Nephron progenitor cell (in vitro differentiated cells): ENCODE data around the gene JMJD1C.

Source experiments
- DNase-seq: peaks from one replicate; pipeline ENCODE4 v3.0.0; 2021
- H3K27ac Mint-ChIP-seq: 2 replicates; pipeline ENCODE4 v1.8.0; 2021; ENCODE audit warnings: mild to moderate bottlenecking, moderate library complexity, mixed read lengths
- H3K27me3 Mint-ChIP-seq: 2 replicates; pipeline ENCODE4 v1.8.0; 2021; ENCODE audit warnings: mild to moderate bottlenecking, low read depth, mixed read lengths; ENCODE audit not compliant: poor library complexity
- H3K36me3 Mint-ChIP-seq: 2 replicates; pipeline ENCODE4 v1.8.0; 2021; ENCODE audit warnings: low read depth, mixed read lengths
- H3K4me1 Mint-ChIP-seq: 2 replicates; pipeline ENCODE4 v1.8.0; 2021; ENCODE audit warnings: mixed read lengths
- H3K4me3 Mint-ChIP-seq: 2 replicates; pipeline ENCODE4 v1.8.0; 2021; ENCODE audit warnings: mild to moderate bottlenecking, moderate library complexity, mixed read lengths
- H3K9me3 Mint-ChIP-seq: 2 replicates; pipeline ENCODE4 v1.8.0; 2021; ENCODE audit warnings: mild to moderate bottlenecking, moderate library complexity, mixed read lengths
- TF ChIP-seq, protein P1 (sequence below): fragments of 200-600 bp; sonication (generic); IDR thresholded peaks from 2 replicates; pipeline ENCODE4 v1.5.0; 2021; ENCODE audit warnings: antibody characterized with exemption

The JMJD1C gene

DNA sequence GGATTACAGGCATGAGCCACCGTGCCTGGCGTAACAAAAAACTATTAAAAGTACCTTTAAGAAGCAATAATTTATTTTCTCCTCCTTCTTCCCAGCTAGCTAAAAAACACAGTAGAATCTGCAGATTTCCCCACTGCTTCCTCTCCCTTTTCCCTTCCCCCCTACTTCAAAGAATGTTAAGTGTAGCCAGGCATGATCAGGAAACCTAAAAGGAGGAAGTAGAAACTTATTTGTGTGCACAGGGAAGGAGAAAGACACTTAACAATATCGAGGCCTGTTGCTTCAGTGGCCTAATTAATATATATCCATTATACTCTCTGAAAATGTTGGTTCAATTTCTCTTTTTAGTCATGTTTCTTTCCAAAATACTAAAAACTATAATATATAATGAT, 204.9 kb downstream of the JMJD1C start:
- Mint-ChIP-seq H3K36me3 (peaks cover 65% of the 10 kb centered on the region), H3K27me3 (peaks cover 3% of the 10 kb centered on the region), H3K4me1 (peaks cover 50% of the 10 kb centered on the region), H3K9me3 (peaks cover 10% of the 10 kb centered on the region), H3K4me3 (no peak overlapping the region), H3K27ac (no peak overlapping the region)
- TF ChIP-seq, protein P1, sequence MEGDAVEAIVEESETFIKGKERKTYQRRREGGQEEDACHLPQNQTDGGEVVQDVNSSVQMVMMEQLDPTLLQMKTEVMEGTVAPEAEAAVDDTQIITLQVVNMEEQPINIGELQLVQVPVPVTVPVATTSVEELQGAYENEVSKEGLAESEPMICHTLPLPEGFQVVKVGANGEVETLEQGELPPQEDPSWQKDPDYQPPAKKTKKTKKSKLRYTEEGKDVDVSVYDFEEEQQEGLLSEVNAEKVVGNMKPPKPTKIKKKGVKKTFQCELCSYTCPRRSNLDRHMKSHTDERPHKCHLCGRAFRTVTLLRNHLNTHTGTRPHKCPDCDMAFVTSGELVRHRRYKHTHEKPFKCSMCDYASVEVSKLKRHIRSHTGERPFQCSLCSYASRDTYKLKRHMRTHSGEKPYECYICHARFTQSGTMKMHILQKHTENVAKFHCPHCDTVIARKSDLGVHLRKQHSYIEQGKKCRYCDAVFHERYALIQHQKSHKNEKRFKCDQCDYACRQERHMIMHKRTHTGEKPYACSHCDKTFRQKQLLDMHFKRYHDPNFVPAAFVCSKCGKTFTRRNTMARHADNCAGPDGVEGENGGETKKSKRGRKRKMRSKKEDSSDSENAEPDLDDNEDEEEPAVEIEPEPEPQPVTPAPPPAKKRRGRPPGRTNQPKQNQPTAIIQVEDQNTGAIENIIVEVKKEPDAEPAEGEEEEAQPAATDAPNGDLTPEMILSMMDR, result no peak
- no peak for DNase-seq

GRCh38 chr10:63260103-63260859, 205.5 kb downstream of the JMJD1C start:
- H3K27ac Mint-ChIP-seq, result no peak overlapping the region
- H3K27me3 Mint-ChIP-seq, result peaks cover 2% of the 10 kb centered on the region
- peaks cover 49% of the 10 kb centered on the region for H3K4me1 Mint-ChIP-seq
- H3K4me3 Mint-ChIP-seq, result no peak overlapping the region
- no peak for DNase-seq
- TF ChIP-seq, protein P1, result no peak
- peaks cover 10% of the 10 kb centered on the region for H3K9me3 Mint-ChIP-seq
- peaks cover 67% of the 10 kb centered on the region for H3K36me3 Mint-ChIP-seq

- Mint-ChIP-seq H3K4me1 (peaks cover 44% of the 10 kb centered on the region), H3K4me3 (peak overlapping the region; percentile 48), H3K9me3 (peaks cover 10% of the 10 kb centered on the region), H3K27ac (peak overlapping the region; percentile 27), H3K36me3 (peaks cover 75% of the 10 kb centered on the region), H3K27me3 (no peaks in the 10 kb centered on the region)
- DNase-seq, result no peak
- TF ChIP-seq, protein P1, result no peak
Measured at GRCh38 chr10:63258920-63259678, 206.7 kb downstream of the JMJD1C start.

DNA sequence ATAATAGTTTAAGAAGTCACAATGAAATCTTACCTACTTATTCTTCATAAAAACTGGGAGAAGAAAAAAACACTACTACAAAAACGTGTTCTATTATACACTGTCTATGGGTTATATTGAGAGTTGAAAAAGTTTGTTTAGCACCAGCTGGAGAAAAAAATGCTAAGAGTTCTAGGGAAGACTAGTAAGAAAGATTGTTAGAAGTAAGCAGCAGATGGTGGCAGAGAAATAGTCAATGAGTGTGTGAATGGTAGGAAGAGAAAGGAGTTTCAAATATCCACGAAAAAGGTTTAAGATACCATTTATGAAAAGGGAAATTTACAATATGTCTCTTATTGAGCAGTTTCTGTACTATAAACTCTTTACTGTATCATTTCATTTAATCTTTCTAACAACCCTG, 208.0 kb downstream of the JMJD1C start:
- TF ChIP-seq, protein P1, result no peak
- Mint-ChIP-seq H3K4me1 (peaks cover 43% of the 10 kb centered on the region), H3K27me3 (no peaks in the 10 kb centered on the region), H3K27ac (no peak overlapping the region), H3K36me3 (peaks cover 74% of the 10 kb centered on the region), H3K4me3 (no peak overlapping the region), H3K9me3 (peaks cover 14% of the 10 kb centered on the region)
- DNase-seq, result no peak

DNA sequence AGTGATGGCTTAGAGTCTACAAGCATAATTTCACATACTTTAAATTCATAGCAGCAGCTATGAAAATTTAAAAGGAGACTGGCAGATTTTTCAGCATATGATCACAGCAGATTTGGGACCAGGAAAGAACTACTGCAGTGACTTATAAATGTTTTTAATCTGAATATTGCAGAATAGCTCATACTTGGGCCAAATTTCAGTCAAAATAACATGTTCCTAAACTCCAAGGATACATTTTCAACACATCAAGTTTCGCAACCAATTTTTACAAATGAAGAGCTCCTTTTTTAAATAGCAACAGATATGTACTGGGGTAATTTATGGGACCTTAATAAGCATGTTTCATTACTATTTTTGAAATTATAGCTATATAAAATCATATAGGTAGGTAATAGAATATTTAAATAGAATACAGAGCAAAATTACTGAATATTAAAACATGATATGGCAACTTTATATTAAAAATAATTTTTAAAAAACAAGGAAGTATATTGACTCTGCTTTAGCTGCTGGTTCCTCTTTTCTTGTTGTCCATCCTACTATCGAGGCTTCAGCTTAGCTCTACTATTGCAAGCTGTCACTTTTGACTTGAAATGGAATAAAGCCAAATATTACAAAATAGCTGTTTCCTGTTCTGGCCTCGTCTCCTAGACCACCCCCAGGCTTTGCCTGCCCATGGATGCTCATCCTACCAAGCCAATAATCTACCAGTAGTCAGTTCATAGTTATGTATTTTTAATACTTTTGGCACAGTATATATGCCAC, 209.6 kb downstream of the JMJD1C start:
- Mint-ChIP-seq H3K4me3 (no peak overlapping the region), H3K9me3 (peaks cover 10% of the 10 kb centered on the region), H3K27me3 (no peaks in the 10 kb centered on the region), H3K27ac (no peak overlapping the region), H3K36me3 (peaks cover 69% of the 10 kb centered on the region), H3K4me1 (peaks cover 35% of the 10 kb centered on the region)
- TF ChIP-seq, protein P1, result no peak
- DNase-seq, result no peak
